Stomach (tissue), 4 donors: ENCODE data around the gene CHD5.

Source experiments
- CTCF ChIP-seq, 7 experiments: fragments of 450-650 bp in 4 of 7; fragments of 200-600 bp in 3 of 7; sonication (generic) in 3 of 7; IDR thresholded peaks; one replicate each; pipeline ENCODE4 v1.5.1; 2016 to 2019; ENCODE audit warnings: antibody characterized with exemption in 7 of 7, control low read depth in 2 of 7, mild to moderate bottlenecking in 1 of 7
- POLR2AphosphoS5 ChIP-seq, 3 donors: sonication (generic); formaldehyde crosslinking; IDR thresholded peaks; one replicate each; pipeline ENCODE4 v1.6.1; 2016; ENCODE audit warnings: antibody characterized with exemption in 3 of 3

GRCh38 chr1:6150006-6150938, 29.8 kb downstream of the CHD5 start:
- TF ChIP-seq CTCF (IDR thresholded peaks at IDR 0.05), result no peak
- TF ChIP-seq POLR2AphosphoS5 (IDR thresholded peaks at IDR 0.05), result no peak
